Erythroblast (primary cell): ENCODE measurements around the gene GNAT1.

Source experiments
- GATA1 ChIP-seq: IDR thresholded peaks from 2 replicates; pipeline ENCODE4 v1.6.1; 2011; ENCODE audit warnings: low read depth, mild to moderate bottlenecking, control low read depth, low read length, moderate library complexity
- POLR2A ChIP-seq: IDR thresholded peaks from 2 replicates; pipeline ENCODE4 v1.6.1; 2011; ENCODE audit warnings: mild to moderate bottlenecking, low read length

- TF ChIP-seq POLR2A (no peak), GATA1 (no peak)
These were observed 6.2 kb upstream of the GNAT1 start for GRCh38 chr3:50185230-50185629.
